HuH-7.5 (cell line): ENCODE results near the gene ACO2.
A peak's percentile ranks its signal among the peaks of the same experiment; 100 is the strongest.
"Not testable (repeated sequence)": the region's sequence is repeated elsewhere in the genome, so short reads cannot be mapped to it uniquely, and the experiment has no call there.

Experiments
- DNase-seq: peaks from one replicate; pipeline ENCODE4 v3.0.0; 2011; ENCODE audit warnings: low spot score

The ACO2 gene

DNA sequence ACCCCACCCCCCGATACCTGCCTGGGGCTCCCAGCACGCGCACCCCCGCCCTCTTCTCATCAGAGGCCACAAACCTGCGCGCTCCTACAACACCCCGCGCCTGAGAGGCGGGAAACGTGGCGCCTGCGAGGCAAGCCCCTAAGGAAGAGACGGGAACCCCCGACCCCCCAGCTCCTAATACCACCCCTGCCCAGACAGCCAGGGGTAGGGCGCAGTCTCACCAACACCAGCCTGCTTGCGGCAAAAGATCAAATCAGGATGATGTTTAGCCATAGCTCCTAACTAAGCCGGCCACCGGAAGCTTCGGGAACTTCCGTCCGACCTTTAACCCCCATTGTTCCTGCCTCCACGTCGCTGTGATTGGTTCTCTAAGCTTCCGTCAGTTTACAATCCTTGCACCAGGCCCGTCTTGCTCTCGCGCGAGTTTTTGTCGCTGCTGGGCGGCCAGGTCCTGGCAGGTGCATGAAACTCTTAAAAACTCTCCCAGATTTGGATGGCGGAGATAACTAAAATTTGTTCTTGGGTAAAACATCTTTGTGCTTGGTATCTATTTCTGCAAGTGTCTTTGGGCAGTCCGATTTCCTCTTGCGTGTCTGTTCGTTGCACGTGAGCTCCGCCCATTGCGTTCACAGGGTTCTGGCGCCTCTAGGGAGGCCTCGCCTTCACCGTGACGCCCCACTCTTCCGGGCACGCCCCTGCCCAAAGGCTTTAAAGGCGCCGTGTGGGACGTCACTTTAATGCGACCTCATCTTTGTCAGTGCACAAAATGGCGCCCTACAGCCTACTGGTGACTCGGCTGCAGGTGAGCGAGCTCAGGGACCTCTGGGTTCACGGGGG, at the start of gene ACO2, which contains the start of gene PHF5A:
TSS of gene ACO2 (plus strand) at position 737 of the 837 bp plus-strand sequence. CDS start at position 767, 30 bp downstream.
TSS of gene PHF5A (minus strand) at position 312 of the 837 bp plus-strand sequence. CDS start at position 273, 39 bp downstream.
- DNase-seq = peak; percentile 83

DNA sequence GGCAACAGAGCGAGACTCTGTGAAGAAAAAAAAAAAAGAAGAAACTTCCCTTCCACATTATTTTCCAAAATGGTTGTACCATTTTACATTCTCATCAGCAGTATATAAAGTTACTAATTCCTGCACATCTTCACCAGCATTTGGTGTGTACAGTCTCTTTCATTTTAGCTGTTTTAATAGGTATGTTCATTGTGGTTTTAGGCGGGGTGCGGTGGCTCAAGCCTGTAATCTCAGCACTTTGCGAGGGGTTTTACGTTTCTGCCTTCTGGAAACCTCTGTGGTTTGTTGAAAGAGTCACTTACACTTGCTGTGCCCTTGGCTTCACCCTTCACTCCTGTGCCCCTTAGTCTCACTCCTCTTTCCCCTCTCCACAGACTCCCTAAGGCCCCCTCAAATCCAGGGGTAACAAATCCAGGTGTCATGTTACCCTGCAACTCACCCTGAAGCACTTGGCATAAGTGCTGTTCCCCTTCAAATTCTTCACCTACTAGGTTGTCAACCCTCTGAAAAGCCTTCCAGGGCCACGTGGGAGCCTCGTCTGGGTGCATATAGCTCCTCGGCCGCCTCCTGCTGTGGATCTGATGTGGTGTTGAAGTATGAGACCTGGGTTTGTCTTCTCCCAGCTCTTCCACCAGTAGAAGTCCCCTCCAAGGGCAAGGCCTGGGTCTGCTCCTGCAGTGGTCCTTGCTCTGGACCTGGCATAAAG, 43.1 kb upstream of the ACO2 start:
- DNase-seq = no peak

DNA sequence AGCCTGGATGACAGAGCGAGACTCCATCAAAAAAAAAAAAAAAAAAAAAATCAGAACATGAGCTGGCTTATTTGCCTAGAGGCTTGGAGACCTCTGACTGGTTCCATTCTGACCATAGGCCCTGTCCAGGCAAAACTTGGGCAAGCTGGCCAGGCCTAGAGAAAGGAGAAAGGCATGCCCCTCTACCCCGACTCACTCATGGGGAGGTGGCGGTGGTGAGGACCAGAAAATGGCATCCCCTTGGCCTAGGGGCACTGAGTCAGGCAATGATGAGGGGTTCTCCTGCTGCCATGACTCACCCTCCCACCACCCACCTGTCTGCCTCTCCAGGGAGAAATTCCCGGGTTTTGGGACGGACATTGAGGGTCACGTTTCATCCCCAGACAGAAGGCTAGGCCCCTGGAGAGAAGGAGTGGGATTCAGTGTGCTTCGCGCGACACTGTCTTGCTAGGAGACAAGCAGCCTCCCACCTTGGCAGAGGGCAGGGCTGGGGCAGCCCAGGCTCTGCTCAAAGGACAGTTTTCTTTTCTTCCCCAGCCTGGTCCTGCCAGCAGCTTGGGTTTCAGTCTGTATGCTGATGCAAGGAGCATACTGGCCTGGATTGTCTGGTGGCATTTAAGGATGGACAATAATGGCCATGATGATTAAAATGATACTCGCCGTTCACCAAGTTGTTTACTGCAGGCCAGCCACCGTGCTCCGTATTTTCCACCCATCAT, 39.5 kb upstream of the ACO2 start:
- no peak for DNase-seq

DNA sequence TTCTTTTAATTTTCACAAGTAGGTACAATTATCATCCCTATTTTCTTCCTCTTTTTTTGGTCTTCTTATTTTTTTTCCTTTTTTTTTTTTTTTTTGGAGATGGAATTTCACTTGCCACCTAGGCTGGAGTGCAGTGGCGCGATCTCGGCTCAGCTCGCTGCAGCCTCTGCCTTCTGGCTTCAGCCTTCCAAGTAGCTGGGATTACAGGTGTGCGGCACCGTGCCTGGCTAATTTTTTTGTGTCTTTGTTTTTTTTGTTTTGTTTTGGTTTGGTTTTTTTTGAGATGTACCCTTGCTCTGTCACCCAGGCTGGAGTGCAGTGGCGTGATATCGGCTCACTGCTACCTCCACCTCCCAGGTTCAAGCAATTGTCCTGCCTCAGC, 39.0 kb upstream of the ACO2 start:
- DNase-seq = no peak

DNA sequence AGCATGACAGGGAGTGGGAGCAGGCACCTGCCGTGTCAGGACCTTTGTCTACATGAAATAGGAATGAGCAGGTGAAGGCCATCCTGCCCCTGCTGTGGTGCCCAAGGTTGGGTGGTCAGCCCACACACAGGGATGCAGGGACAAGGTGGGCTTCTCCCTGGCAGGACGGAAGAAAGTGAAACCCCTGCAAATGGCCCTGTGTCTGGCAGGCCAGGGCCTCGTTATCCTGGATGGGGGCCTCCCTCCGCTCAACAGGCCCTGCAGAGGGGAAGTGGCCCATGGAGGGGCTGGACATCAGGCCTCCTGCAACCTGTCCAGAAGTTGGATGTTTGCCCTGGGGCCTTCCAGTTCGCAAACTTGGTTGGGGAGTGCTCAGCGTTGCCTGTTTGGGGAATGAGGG, 37.3 kb upstream of the ACO2 start:
- peak; percentile 4 for DNase-seq

DNA sequence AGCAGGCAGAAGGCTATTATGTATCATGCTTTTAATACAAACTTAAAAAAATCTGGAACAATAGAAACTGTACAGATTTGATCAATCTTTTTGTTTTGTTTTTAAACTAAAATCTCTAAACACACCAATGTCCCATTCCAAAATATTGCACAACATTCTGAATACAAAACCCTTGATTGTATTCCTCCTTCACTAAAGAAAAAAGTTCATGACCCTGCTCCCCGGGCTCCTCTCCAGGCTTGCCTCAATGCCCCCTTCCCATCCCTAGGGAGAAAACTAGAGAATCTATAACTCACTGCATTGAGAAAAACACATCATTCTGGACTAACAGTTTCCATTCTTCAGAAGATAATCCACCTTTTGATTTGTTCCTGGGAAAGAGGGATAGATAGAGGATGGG, 35.4 kb upstream of the ACO2 start:
- DNase-seq = not testable (repeated sequence)

DNA sequence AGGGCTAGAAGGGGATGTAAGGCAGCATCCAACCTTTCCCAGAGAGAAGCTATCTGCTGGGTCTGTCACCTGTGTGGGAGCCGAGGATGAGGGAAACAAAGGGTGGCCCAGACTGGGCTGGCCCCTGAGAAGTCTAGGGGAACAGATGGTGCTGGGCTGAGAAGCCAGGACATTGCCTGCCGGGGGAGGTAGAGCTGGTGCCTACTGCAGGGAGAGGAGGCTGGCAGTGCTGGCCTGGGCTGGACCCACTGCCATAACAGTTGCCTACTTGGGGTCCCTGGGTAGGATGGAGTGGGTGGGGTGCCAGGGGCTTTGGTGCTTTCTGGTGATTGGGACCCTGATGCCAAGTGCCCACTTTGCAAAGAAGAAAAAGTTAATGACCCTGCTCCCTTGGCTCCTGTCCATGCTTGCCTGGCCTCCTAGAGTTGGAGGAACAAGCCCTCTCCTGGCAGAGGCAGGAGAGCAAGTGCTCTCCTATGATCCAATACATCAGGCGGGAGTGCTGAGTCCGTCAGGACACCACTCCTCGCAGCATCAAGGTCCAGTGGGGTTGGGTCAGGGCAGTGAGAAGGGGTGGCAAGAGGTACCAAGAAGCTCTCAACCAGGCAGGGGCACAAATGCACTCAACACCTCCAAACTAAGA, 34.4 kb upstream of the ACO2 start:
- DNase-seq = not testable (repeated sequence)

DNA sequence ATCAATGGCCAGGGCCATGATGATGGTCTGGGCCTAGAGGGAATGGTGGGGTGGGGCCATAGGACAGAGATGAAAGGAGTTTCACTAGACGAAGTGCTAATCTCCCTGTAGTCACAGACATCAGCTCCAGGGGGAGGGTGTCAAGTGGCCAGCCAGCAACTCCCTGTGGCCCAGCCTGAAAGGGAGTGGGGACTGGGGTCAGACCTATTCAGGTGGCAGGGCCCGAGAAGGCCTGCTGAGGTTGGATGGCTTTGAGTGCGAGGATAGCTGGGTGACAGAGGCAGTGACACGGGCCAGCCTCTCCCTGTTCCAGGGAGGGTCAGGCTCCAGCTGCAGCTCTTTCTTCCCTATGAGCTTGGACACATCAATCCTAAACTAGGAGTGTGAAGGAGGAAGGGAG, 33.4 kb upstream of the ACO2 start:
- DNase-seq = no peak

DNA sequence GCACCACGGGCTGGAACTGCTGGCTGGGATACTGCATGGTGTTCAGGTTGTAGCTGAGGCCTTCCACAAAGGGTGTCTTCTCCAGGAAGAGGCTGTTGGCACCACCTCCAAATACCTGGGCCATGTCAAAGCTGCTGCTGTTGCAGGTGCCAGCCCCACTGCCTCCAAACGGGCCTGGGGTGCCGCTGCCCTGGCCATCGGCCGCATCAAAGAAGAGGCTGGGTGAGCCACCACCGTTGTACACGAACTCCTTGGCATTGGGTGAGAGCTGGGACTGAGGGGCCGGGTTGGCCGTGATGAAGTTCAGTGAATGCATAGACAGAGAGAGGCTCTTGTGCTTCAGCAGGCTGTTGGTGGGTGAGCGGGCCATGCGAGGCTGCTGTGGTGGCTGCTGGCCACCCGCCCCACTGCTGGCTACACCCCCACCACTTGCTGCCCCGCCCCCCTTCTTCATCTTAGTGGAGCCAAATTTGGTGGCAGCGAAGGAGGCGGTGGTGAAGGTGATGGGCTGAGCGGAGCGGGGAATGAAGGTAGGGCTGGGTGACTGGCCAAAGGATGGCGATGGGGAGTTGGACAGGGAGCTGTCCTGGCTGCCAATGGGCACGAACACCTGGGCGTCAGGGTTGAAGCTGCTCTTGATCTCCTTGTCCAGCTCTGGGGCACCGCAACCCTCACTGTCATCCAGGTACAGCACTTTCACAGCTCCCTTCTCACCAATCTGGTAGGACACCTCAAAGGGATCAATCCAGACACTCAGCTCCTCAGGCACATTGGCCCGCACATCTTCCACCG, 32.4 kb upstream of the ACO2 start:
- DNase-seq = no peak

DNA sequence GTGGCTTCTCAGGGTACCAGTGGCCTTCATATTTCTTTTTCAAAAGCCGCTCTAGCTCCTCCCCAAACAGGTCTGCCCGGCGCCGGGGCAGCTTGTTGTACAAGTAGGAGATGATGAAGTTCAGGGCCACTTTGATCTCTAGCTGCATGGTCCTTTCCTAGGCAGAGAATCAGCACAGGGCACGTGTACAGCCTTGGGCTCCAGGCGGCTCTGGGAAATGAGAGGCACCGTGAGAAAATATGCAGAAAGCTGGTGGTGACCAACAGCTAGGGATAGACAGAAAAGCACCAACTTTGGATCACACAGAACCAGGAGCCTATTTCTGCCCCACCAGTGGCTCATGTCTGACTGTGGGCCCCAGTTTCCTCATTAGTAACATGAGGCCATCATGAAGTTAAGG, 31.7 kb upstream of the ACO2 start:
- no peak for DNase-seq

DNA sequence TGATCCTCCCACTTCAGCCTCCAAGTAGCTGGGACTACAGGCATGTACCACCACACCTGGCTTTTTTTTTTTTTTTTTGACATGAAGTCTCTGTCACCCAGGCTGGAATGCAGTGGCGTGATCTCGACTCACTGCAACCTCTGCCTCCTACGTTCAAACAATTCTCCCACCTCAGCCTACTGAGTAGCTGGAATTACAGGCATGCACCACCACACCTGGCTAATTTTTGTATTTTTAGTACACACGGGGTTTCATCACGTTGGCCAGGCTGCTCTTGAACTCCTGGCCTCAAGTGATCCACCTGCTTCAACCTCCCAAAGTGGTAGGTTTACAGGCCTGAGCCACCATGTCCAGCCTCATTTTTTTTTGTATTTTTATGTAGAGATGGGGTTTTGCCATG, 28.4 kb upstream of the ACO2 start:
- DNase-seq = not testable (repeated sequence)

DNA sequence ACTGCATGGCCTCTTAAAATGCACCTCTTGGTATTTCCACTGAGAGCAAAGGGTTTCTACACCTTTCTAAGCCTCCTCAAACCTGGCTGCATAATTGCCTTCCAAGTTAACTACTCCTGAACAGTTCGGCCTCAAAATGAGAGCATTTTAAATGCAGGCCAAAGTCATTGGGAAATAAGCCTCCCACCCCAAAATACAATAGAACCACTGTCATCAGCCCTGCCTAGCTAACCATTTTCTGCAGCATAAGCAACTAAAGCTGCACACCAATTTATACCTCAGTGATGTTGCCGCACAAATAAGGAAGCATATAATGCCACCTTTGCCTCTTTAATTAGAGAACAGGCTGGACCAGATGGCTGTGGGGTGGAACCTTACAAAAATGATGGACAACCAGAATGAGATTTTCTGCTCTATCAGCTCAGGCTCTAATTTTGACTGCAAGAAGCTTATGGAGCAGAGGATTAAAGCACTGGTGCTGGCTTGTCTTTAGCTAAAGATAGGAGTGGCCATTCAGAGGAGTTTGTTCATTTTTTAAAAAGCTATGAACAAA, 26.6 kb upstream of the ACO2 start:
- no peak for DNase-seq

DNA sequence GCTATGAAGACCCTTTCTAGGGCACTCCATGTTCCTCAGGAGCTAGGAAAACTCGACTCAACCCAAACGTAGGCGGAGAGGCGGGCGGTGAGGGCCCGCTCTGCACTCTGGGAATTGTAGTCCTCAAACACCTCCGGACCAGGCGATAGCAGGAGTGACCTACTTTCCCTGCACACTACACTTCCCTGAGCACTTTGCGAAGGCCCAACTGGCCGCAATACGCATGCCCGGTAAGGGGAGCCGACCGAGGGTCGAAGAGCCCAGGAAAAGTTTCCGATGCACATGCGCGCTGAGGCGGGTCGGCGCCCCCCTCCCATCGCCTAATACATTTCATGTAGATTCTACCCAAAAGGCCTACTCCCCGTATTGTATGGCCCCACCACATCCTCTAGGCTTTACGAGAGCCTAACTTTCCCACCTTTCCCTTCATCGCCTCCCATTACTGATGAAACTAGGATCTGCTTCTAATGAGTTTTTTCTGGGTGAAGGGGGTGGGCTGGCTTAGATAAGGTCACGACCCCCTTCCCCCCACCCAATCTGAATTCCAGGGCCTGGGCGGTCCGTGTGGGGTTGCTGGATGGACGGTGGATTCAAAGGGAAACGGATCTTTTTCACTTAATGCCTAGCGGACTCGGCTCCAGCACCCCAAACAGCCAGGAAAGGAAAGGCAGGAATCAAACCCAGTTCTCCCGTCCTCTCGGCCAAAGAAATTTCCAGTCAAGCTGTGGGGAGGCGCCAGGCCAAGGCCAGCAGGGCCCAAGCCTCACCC, 24.4 kb upstream of the ACO2 start:
- peak; percentile 84 for DNase-seq

DNA sequence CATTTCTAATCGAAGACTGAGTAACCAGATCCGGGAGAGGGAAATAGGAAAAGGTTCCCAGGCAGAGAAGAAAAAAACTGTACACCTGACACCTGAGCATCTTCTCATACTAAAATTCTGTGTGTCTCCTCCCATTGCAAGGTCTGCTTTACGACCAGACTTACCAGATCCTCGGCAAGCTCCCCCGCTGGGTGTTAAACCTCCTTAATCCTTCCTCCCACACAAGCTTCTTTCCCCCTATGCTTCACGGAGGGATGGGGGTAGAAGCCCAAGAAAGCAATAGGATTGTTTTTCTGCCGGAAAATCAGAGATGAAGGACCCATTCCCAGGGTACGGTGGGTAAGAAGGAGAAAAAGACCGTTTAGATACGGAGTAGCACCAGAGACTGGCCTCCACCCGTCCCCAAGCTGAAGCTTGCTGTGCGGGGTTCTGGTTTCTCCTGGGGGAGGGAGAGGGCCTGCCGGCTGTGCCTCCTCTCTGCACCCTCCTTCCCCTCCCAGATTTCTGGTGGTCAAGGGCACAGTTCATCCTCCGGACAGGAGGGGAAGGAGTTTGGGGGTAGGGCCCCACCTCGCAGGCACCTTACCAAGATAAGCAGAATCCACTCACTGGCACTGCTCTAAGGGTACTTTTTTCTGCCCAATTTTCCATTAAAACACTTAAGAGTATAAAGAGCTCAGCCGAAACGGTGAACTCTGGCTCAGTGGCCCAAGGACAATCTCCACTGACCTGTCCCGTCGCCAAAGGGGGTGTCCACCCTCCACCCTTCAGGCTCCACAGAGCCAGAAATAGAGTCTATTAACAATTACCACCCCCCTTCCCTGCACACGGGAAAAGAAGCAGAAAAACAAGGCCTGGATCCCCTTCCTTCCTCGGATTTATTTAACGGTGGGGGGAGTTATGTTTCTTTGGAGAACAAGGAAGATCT, 23.5 kb upstream of the ACO2 start:
- DNase-seq = no peak

DNA sequence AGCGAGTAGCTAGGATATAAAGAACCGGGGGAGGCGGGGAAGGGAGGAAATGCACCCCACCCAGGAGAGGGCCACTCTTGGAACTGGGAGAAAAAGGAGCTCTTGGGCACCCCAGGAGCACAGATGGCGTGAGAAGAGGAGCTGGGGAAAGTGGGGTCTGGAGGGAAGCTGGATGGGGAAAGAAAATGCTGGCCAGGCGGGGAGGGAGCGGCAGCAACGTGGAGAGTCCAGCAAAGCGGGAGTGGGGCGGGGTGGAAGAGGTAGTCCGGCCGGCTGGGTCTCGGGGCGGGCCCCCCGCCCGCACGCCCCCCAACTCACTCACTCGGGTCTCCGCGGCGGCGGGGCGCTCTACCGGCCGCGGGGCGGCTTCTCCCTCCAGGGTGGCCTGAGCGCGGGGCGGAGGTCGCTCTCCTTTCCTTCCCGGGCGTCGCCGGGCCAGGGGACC, 22.8 kb upstream of the ACO2 start:
- DNase-seq = no peak

DNA sequence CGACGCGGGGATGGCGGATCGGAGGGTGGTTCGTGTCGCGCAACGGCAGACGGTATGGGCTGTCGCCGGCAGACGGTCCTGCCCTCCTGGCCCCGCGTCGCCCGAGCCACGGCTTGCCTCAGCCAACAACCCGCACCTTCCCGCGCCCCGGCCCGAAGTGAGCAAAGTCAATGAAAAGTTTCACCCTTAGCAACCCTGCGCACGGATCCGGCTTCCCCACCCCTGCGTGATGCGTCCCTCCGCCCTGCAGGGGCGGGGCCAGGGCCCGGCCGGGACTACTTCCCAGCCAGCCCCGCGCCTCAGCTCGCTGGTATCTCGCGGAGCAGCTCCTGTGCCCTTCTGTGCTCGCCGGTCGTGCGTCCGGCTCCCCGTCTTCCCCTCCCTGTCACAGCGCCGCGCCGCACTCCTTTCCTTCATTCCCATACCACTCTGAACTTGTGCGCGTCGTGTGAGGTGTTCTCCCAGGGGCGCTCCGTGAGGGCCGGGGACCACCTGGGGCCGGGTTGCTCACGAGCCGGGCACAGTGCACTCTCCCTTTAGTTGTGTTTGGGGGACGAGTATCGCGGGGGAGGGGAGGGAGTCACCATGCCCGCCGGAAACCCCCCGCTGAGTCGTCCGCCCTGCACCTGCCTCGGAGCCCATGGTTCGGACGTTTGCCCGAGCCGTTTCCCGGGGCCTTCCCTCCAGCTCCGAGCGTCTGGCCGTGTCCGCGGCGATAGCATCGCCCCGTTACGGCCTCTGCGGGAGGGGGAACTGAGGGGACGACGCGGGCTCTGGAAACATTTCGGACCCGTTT, 22.1 kb upstream of the ACO2 start, which contains the start of gene TOB2:
TSS of gene TOB2 (minus strand) at position 163 of the 796 bp plus-strand sequence. CDS start 9,456 bp downstream, outside the sequence.
- peak; percentile 61 for DNase-seq

DNA sequence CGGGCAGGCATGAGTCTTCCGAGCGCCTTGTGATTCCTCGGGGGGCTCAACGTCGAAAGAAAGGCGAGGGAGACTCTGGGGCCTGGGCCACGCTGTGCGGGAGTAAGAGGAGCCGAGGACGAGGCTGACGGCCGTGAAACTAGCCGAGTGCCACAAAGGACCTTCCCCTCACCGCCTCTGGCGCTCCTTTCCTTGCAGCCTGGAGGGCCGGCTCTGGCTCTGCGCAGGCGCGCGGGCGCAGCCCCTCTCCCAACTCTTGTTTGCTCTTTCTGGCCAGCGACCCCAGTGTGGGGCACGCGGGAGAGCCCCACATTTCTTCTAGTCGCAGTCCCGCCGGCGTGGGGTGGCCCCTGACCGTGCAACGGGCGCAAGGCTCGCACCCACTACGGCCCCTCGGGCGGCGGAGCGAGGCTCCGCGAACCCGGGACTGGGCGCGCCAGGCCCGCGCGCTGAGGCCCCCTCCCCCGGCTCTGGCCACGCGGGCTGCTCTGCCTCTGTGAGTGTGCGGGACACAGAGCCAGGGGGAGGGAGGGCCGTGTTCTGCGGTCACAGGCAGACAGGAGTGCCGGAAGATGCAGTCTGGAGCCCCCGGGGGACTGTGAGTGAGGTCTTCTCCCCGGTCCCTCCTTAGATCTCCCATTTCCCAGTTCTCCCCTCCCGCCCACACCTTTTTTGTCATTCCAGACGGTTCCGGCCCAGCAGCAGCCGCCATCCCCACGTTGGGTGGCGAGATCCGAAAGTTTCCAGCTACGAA, 21.3 kb upstream of the ACO2 start:
- no peak for DNase-seq
